Tibial nerve (tissue), 4 donors: ENCODE measurements around the gene SATB2.
A peak's percentile ranks its signal among the peaks of the same experiment; 100 is the strongest.

Experiments
- EP300 ChIP-seq, 2 donors: sonication (generic); formaldehyde crosslinking; IDR thresholded peaks; one replicate each; pipeline ENCODE4 v1.6.1; 2017; ENCODE audit warnings: antibody characterized with exemption in 2 of 2, mild to moderate bottlenecking in 1 of 2
- POLR2A ChIP-seq, 2 donors: fragments of 450-650 bp; IDR thresholded peaks; one replicate each; pipeline ENCODE4 v1.6.1; 2017; ENCODE audit warnings: antibody characterized with exemption in 2 of 2, mild to moderate bottlenecking in 2 of 2, moderate library complexity in 2 of 2
- TF ChIP-seq, protein P1 (sequence below), 5 experiments: fragments of 200-600 bp in 3 of 5; fragments of 450-650 bp in 2 of 5; sonication (generic) in 3 of 5; IDR thresholded peaks; one replicate each; pipeline ENCODE4 v1.5.1; 2016 to 2019; ENCODE audit warnings: antibody characterized with exemption in 5 of 5, mild to moderate bottlenecking in 3 of 5, moderate library complexity in 2 of 5

DNA sequence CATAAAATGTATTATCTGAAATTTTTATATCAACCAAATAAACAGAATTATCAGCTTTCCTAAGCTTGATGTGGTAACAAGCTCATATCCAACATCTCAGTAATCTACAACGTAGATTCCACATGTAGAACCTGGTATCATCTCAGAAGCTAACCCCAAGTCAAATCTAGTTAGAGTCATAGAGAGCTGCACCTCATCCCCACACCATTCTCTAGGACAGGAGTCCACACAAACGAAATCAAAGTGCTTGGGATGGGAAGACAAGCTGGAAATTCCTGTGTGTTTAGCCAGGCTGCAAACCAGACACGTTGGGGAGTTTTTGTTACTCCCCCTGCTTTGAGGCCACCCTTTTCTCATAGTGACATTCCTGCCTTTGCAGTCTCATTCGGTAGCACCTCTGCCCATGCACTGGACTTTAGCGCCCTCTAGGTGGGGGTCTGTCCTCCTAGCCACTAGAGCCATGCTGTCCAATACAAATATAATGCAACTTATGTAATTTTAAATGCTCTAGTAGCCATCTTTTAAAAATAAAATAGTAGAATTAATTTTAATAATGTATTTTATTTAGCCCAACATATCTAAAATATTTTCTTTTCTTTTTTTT lies 28.1 kb upstream of the SATB2 start:
- TF ChIP-seq, protein P1, sequence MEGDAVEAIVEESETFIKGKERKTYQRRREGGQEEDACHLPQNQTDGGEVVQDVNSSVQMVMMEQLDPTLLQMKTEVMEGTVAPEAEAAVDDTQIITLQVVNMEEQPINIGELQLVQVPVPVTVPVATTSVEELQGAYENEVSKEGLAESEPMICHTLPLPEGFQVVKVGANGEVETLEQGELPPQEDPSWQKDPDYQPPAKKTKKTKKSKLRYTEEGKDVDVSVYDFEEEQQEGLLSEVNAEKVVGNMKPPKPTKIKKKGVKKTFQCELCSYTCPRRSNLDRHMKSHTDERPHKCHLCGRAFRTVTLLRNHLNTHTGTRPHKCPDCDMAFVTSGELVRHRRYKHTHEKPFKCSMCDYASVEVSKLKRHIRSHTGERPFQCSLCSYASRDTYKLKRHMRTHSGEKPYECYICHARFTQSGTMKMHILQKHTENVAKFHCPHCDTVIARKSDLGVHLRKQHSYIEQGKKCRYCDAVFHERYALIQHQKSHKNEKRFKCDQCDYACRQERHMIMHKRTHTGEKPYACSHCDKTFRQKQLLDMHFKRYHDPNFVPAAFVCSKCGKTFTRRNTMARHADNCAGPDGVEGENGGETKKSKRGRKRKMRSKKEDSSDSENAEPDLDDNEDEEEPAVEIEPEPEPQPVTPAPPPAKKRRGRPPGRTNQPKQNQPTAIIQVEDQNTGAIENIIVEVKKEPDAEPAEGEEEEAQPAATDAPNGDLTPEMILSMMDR (IDR thresholded peaks at IDR 0.05) = peak in 3 of 5 experiments; percentile 36 to 39 (median 38)
- TF ChIP-seq POLR2A (IDR thresholded peaks at IDR 0.05) = no peak
- TF ChIP-seq EP300 (IDR thresholded peaks at IDR 0.05) = no peak
